Measurements from ENCODE around the gene IL3. TPM values are rescaled to one million over a fixed set of nuclear protein-coding genes. Genes with fewer than 3 reads are reported as not detected.
A peak's percentile ranks its signal among the peaks of the same experiment; 100 is the strongest.

IL3 gene
- total and polyA plus RNA-seq, 2 of the 4 experiments (the other 2 are of a cell fraction): not detected

GRCh38 chr5:132074772-132075718 is 14.6 kb downstream of the IL3 start:
- peak overlapping the region; percentile 71 for H2AK5ac ChIP-seq (ENCODE audit: low read depth, low read length)
- no peak overlapping the region for H3K56ac ChIP-seq (ENCODE audit: extremely low read depth, insufficient read depth, low read length)
- H2AK9ac ChIP-seq (replicated peaks; ENCODE audit: low read depth, low read length, poor library complexity): peak overlapping the region; percentile 40
- no TSS peak for BruUV-seq (replicated peaks)
- in situ Hi-C loops (cut with MboI; ENCODE audit: low sequenced_read_pairs): loop anchor here (25.0 kb wide), 1 partner anchor 412 kb away; the partner anchor contains the start of gene IRF1
- no peak overlapping the region for H4K5ac ChIP-seq (ENCODE audit: low read depth, low read length)
- H4K91ac ChIP-seq (ENCODE audit: insufficient read depth, low read depth, low read length): no peak overlapping the region
- ChIA-PET CTCF (interaction anchor here (0.5 to 1.1 kb wide), 2 partner anchors 115 to 203 kb away, joined by 3 read pairs; no protein-coding TSS in a partner anchor), POLR2A (ENCODE audit: unreplicated experiment) (no interaction called here)
- dilution Hi-C loops (cut with HindIII; ENCODE audit: low sequenced_read_pairs, unreplicated experiment): no loop called here
- no peak overlapping the region for H3K23ac ChIP-seq (ENCODE audit: low read depth, low read length)
- intact Hi-C loops (cut with micrococcal nuclease): no loop called here
- H4K20me1 ChIP-seq (ENCODE audit: insufficient read depth, low read length): no peaks in the 10 kb centered on the region
- no peak overlapping the region for H2BK5ac ChIP-seq (ENCODE audit: low read depth, low read length, poor library complexity, severe bottlenecking)
- H3K9ac ChIP-seq (ENCODE audit: low read depth, low read length): no peak overlapping the region
- H3K27me3 ChIP-seq (ENCODE audit: control insufficient read depth, insufficient read depth, low read length): no peaks in the 10 kb centered on the region
- no peak overlapping the region for H3K27ac ChIP-seq (ENCODE audit: insufficient read depth, low read length)
- H2BK15ac ChIP-seq (ENCODE audit: low read depth, low read length): peak overlapping the region; percentile 81; the same call in 1 of the 3 replicates
- peak overlapping the region in 1 of 2 experiments; percentile 35; a peak in 2 of 4 replicates for H4K8ac ChIP-seq (ENCODE audit: low read depth in 2 of 2, low read length in 2 of 2)
- no peaks in the 10 kb centered on the region for H3K9me3 ChIP-seq (ENCODE audit: control insufficient read depth, insufficient read depth, low read length)
- no peak overlapping the region for H3K18ac ChIP-seq (ENCODE audit: low read depth, low read length)
- ATAC-seq (ENCODE audit: low read depth) (no peak), DNase-seq (no peak)
- H3K4me2 ChIP-seq (ENCODE audit: low read depth, low read length): no peak overlapping the region
- peak overlapping the region; percentile 29 for H3K4ac ChIP-seq (ENCODE audit: low read depth, low read length)
- no peaks in the 10 kb centered on the region for H3K36me3 ChIP-seq (ENCODE audit: control insufficient read depth, insufficient read depth, low read length)
- H3K4me3 ChIP-seq (ENCODE audit: insufficient read depth, low read depth, low read length): no peak overlapping the region
- no peaks in the 10 kb centered on the region for H3K79me1 ChIP-seq (ENCODE audit: low read depth in 1 of 2, low read length in 2 of 2)
- no peak overlapping the region; the same call in 1 of the 2 replicates for H2BK20ac ChIP-seq (ENCODE audit: low read depth, low read length)
- peaks cover 8% of the 10 kb centered on the region; the same call in 1 of the 2 replicates for H3K9me1 ChIP-seq (ENCODE audit: insufficient read depth, low read length)
- 96% methylated on average over 4 of the region's 16 CpGs; no CpG with 5 or more reads in 1 of the 2 experiments for WGBS, 2 experiments (ENCODE audit: extremely low coverage in 2 of 2, insufficient read length in 1 of 2)
- TF ChIP-seq MXI1 (IDR thresholded peaks at IDR 0.05; ENCODE audit: borderline replicate concordance, low read depth, low read length) (no peak), RFX5 (IDR thresholded peaks at IDR 0.05; ENCODE audit: low read depth, low read length) (no peak), RCOR1 (IDR thresholded peaks at IDR 0.05; ENCODE audit: insufficient replicate concordance, low read length) (no peak), POLR2A (IDR thresholded peaks at IDR 0.05; ENCODE audit: low read depth, low read length) (no peak), NFE2L2 (IDR thresholded peaks at IDR 0.05; ENCODE audit: low read depth, low read length) (no peak), MAFK (IDR thresholded peaks at IDR 0.05; ENCODE audit: low read depth, low read length) (no peak), ELK1 (IDR thresholded peaks at IDR 0.05; ENCODE audit: borderline replicate concordance, low read depth, low read length) (no peak)
- 0 out of 2 replicates have a peak overlapping the region, but pooled peaks have one; percentile 30 for H2BK120ac ChIP-seq (ENCODE audit: low read depth, low read length)
- H2AFZ ChIP-seq (replicated peaks; ENCODE audit: low read length, poor library complexity): peak overlapping the region; percentile 36
- peaks cover 10% of the 10 kb centered on the region for H3K4me1 ChIP-seq (ENCODE audit: control insufficient read depth, insufficient read depth, low read length)
- no peak overlapping the region for H3K14ac ChIP-seq (replicated peaks; ENCODE audit: low read depth, low read length)
